ENCODE measurements around the gene CACNA1G.

The CACNA1G gene

GRCh38 chr17:50527949-50528474 lies 32.5 kb upstream of the CACNA1G start:
- Histone ChIP-seq H3K4me3 (replicated peaks; ENCODE audit: low read depth, low read length) (no peak overlapping the region), H3K36me3 (ENCODE audit: control insufficient read depth, insufficient read depth, low read length) (no peaks in the 10 kb centered on the region), H3K27me3 (replicated peaks; ENCODE audit: control insufficient read depth, insufficient read depth, low read length) (no peaks in the 10 kb centered on the region; the same call in 1 of the 2 replicates)
- no peak for TF ChIP-seq CTCF (IDR thresholded peaks at IDR 0.05; ENCODE audit: insufficient read depth, low read length, poor library complexity, severe bottlenecking)
- DNase-seq (ENCODE audit: extremely low read depth, insufficient read length): no peak

- H3K36me3 ChIP-seq (ENCODE audit: control insufficient read depth, insufficient read depth, low read length): no peaks in the 10 kb centered on the region
- no peak for TF ChIP-seq CTCF (IDR thresholded peaks at IDR 0.05; ENCODE audit: insufficient read depth, low read length, poor library complexity, severe bottlenecking)
- no peak overlapping the region for H3K4me3 ChIP-seq (replicated peaks; ENCODE audit: low read depth, low read length)
- DNase-seq (ENCODE audit: extremely low read depth, insufficient read length): no peak
- H3K27me3 ChIP-seq (replicated peaks; ENCODE audit: control insufficient read depth, insufficient read depth, low read length): no peaks in the 10 kb centered on the region; the same call in 1 of the 2 replicates
Observed at GRCh38 chr17:50529849-50530248, 30.7 kb upstream of the CACNA1G start.

GRCh38 chr17:50531428-50532025 lies 29.0 kb upstream of the CACNA1G start:
- H3K4me3 ChIP-seq (replicated peaks; ENCODE audit: low read depth, low read length): no peak overlapping the region
- no peaks in the 10 kb centered on the region; the same call in 1 of the 2 replicates for H3K27me3 ChIP-seq (replicated peaks; ENCODE audit: control insufficient read depth, insufficient read depth, low read length)
- no peaks in the 10 kb centered on the region for H3K36me3 ChIP-seq (ENCODE audit: control insufficient read depth, insufficient read depth, low read length)
- no peak for DNase-seq (ENCODE audit: extremely low read depth, insufficient read length)
- no peak for TF ChIP-seq CTCF (IDR thresholded peaks at IDR 0.05; ENCODE audit: insufficient read depth, low read length, poor library complexity, severe bottlenecking)

- H3K36me3 ChIP-seq (ENCODE audit: control insufficient read depth, insufficient read depth, low read length): no peaks in the 10 kb centered on the region
- H3K4me3 ChIP-seq (replicated peaks; ENCODE audit: low read depth, low read length): no peak within 1 kb of the TSS
- no peaks in the 10 kb centered on the region; the same call in 1 of the 2 replicates for H3K27me3 ChIP-seq (replicated peaks; ENCODE audit: control insufficient read depth, insufficient read depth, low read length)
- DNase-seq (ENCODE audit: extremely low read depth, insufficient read length): no peak
- no peak for TF ChIP-seq CTCF (IDR thresholded peaks at IDR 0.05; ENCODE audit: insufficient read depth, low read length, poor library complexity, severe bottlenecking)
Observed at GRCh38 chr17:50532452-50533024, 28.0 kb upstream of the CACNA1G start, which contains the start of gene EPN3. TSS of gene EPN3 (plus strand) at chr17:50532735. CDS start at chr17:50536557, 3,822 bp downstream.

GRCh38 chr17:50533185-50533584 lies 27.3 kb upstream of the CACNA1G start:
- Histone ChIP-seq H3K36me3 (ENCODE audit: control insufficient read depth, insufficient read depth, low read length) (no peaks in the 10 kb centered on the region), H3K27me3 (replicated peaks; ENCODE audit: control insufficient read depth, insufficient read depth, low read length) (no peaks in the 10 kb centered on the region; the same call in 1 of the 2 replicates), H3K4me3 (replicated peaks; ENCODE audit: low read depth, low read length) (no peak overlapping the region)
- no peak for TF ChIP-seq CTCF (IDR thresholded peaks at IDR 0.05; ENCODE audit: insufficient read depth, low read length, poor library complexity, severe bottlenecking)
- no peak for DNase-seq (ENCODE audit: extremely low read depth, insufficient read length)

Measured in GM06990 (cell line).